Neuronal stem cell (in vitro differentiated cells): ENCODE measurements around the gene UBE2S.
"Not testable (repeated sequence)": the region's sequence is repeated elsewhere in the genome, so short reads cannot be mapped to it uniquely, and the experiment has no call there.

ENCODE experiments used
- DNase-seq: peaks from one replicate; pipeline ENCODE4 v3.0.0-alpha.2; 2013; ENCODE audit warnings: low spot score
- H2AFZ ChIP-seq: one replicate; pipeline ENCODE4 v1.6.1; 2013; ENCODE audit warnings: mild to moderate bottlenecking, low read length, inconsistent platforms
- H2AK5ac ChIP-seq: 2 replicates; pipeline ENCODE4 v1.6.1; 2013; ENCODE audit warnings: low read depth, mild to moderate bottlenecking, inconsistent platforms, low read length, moderate library complexity, mixed read lengths
- H2BK120ac ChIP-seq: 2 replicates; pipeline ENCODE4 v1.6.1; 2013; ENCODE audit warnings: low read depth, mild to moderate bottlenecking, inconsistent platforms, low read length, moderate library complexity, mixed read lengths
- H2BK12ac ChIP-seq: one replicate; pipeline ENCODE4 v1.6.1; 2013; ENCODE audit warnings: low read length, inconsistent platforms
- H2BK15ac ChIP-seq: 2 replicates; pipeline ENCODE4 v1.6.1; 2013; ENCODE audit warnings: mild to moderate bottlenecking, low read length, inconsistent platforms, mixed read lengths
- H2BK5ac ChIP-seq: one replicate; pipeline ENCODE4 v1.6.1; 2013; ENCODE audit warnings: inconsistent platforms, mild to moderate bottlenecking, low read length, moderate library complexity
- H3K14ac ChIP-seq: one replicate; pipeline ENCODE4 v1.6.1; 2013; ENCODE audit warnings: low read length, inconsistent platforms
- H3K18ac ChIP-seq: 2 replicates; pipeline ENCODE4 v1.6.1; 2013; ENCODE audit warnings: low read length, inconsistent platforms
- H3K23ac ChIP-seq: 2 replicates; pipeline ENCODE4 v1.6.1; 2013; ENCODE audit warnings: low read depth, mild to moderate bottlenecking, mixed read lengths, low read length, inconsistent platforms; ENCODE audit not compliant: poor library complexity
- H3K27ac ChIP-seq: replicated peaks from 3 replicates; pipeline ENCODE4 v1.5.1; 2013; ENCODE audit warnings: low read length, inconsistent platforms
- H3K27me3 ChIP-seq, 3 experiments: 2 replicates each; pipeline ENCODE4 v1.6.1; 2013; ENCODE audit warnings: low read length in 3 of 3, mild to moderate bottlenecking in 2 of 3, inconsistent platforms in 1 of 3, low read depth in 1 of 3, mixed read lengths in 1 of 3, moderate library complexity in 1 of 3; ENCODE audit not compliant: control insufficient read depth in 3 of 3, insufficient read depth in 3 of 3
- H3K36me3 ChIP-seq, 2 donors: replicated peaks in 1 of 2; 2 replicates each; pipeline ENCODE4 v1.6.1; 2013; ENCODE audit warnings: low read length in 2 of 2; ENCODE audit not compliant: control insufficient read depth in 2 of 2, insufficient read depth in 2 of 2
- H3K4ac ChIP-seq: 2 replicates; pipeline ENCODE4 v1.6.1; 2013; ENCODE audit warnings: inconsistent platforms, mild to moderate bottlenecking, low read length, moderate library complexity
- H3K4me1 ChIP-seq, 2 donors: 1 replicate in 1 of 2; 2 replicates in 1 of 2; pipeline ENCODE4 v1.6.1; 2013; ENCODE audit warnings: low read length in 2 of 2, low read depth in 1 of 2; ENCODE audit not compliant: control insufficient read depth in 2 of 2, insufficient read depth in 1 of 2
- H3K4me2 ChIP-seq: one replicate; pipeline ENCODE4 v1.6.1; 2013; ENCODE audit warnings: mild to moderate bottlenecking, low read length, inconsistent platforms; ENCODE audit not compliant: insufficient read depth, poor library complexity, severe bottlenecking
- H3K4me3 ChIP-seq, 2 donors: 2 replicates each; pipeline ENCODE4 v1.5.1; 2013; ENCODE audit warnings: low read length in 2 of 2, mild to moderate bottlenecking in 2 of 2, inconsistent platforms in 1 of 2, moderate library complexity in 1 of 2
- H3K79me1 ChIP-seq: one replicate; pipeline ENCODE4 v1.6.1; 2013; ENCODE audit warnings: low read depth, mild to moderate bottlenecking, inconsistent platforms, low read length, moderate library complexity
- H3K9ac ChIP-seq: one replicate; pipeline ENCODE4 v1.6.1; 2013; ENCODE audit warnings: mild to moderate bottlenecking, low read depth, low read length, inconsistent platforms; ENCODE audit not compliant: poor library complexity
- H3K9me3 ChIP-seq, 2 donors: replicated peaks in 1 of 2; 2 replicates each; pipeline versions ENCODE3 to v1.6.1; 2013; ENCODE audit warnings: low read length in 2 of 2, mild to moderate bottlenecking in 2 of 2, inconsistent platforms in 1 of 2, low read depth in 1 of 2, mixed read lengths in 1 of 2, moderate library complexity in 1 of 2; ENCODE audit not compliant: control insufficient read depth in 2 of 2, insufficient read depth in 1 of 2
- H4K8ac ChIP-seq: one replicate; pipeline ENCODE4 v1.6.1; 2013; ENCODE audit warnings: low read depth, mild to moderate bottlenecking, inconsistent platforms, low read length, moderate library complexity
- H4K91ac ChIP-seq: one replicate; pipeline ENCODE4 v1.6.1; 2013; ENCODE audit warnings: low read length, low read depth, mild to moderate bottlenecking, inconsistent platforms; ENCODE audit not compliant: poor library complexity
- WGBS, 2 donors: extraction: QIAGEN DNeasy Blood & Tissue Kit; methylation state at CpG; one replicate each; pipeline ENCODE4 v1.1.7; 2013; ENCODE audit warnings: missing lambda C conversion rate in 2 of 2, mixed read lengths in 1 of 2; ENCODE audit not compliant: insufficient read length in 2 of 2, insufficient replicate concordance in 1 of 2; ENCODE audit errors: extremely low coverage in 2 of 2; 5-methylcytosine and 5-hydroxymethylcytosine counted together

UBE2S gene

DNA sequence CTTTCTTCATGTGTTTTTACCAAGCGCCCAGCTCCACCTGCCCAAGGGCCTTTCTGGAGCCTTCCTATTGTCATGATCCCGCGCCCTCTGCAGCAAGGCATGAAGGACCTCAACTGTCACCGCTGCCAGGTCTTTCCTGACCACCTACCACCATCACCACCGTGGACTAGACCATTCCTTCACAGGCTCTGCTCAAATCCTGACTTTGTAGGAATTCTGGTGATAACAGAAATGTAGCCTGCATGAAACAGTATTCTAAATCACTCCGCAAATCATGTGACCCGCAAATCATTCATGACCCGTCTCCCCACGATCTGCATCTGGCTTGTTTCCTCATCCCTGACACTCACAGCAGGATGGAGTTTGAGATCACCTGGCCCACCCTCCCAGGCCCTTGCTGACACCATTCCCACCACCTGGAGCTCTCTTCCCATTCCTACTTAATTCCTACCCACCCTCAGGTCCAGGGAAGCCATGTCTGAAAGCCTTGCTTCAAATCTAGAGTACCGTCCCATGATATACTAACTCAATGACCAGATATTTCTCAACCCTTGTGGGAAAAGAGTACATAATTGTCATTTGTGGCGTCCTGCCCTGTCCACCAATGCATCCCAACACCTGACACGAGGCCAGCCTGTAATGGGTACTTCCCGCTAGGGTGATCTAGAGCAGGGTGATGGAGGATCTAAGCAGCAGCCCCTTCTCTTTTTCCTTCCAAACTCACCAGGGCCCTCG, 1.3 kb downstream of the UBE2S start:
- Histone ChIP-seq H2BK15ac (no peak overlapping the region), H2BK5ac (peak overlapping the region; percentile 63), H3K4me2 (peak overlapping the region; percentile 86), H2AFZ (no peak overlapping the region), H2BK120ac (no peak overlapping the region), H3K23ac (no peak overlapping the region), H3K27me3 (no peaks in the 10 kb centered on the region), H3K4me3 (peak overlapping the region; percentile 76 to 98), H3K79me1 (peaks cover 15% of the 10 kb centered on the region), H3K9me3 (peaks cover 5 to 19% of the 10 kb centered on the region in 2 donors), H3K9ac (peak overlapping the region; percentile 79), H3K4ac (no peak overlapping the region), H3K14ac (no peak overlapping the region), H2AK5ac (no peak overlapping the region), H3K27ac (no peak overlapping the region), H4K91ac (no peak overlapping the region), H3K18ac (no peak overlapping the region), H2BK12ac (no peak overlapping the region), H3K4me1 (peaks cover 19 to 20% of the 10 kb centered on the region in 2 donors), H3K36me3 (peaks cover 42 to 52% of the 10 kb centered on the region in 2 donors), H4K8ac (no peak overlapping the region)
- WGBS, 2 donors = no CpG with 5 or more reads among the region's 14 CpGs
- no peak for DNase-seq

DNA sequence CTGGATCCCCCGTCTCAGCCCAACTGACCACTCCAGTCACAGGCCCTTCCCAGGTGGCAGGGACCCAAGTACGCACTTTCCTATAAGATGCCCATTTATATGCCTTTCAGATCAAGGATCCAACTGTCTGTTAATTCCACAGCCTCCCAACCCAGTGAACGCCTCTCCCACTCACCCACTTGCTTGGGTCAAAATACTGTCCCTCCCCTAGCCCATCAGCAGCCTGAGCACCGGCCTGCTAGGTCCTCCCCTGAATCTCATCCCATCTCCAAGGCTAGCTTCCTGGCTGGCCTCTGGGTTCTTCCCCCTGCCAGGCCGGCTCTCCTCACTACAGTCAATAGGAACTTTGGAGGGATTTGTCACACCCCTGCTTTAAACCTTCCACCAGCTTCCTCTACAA, 1.9 kb downstream of the UBE2S start:
- H3K4me3 ChIP-seq = peak overlapping the region; percentile 42 to 76
- peaks cover 46 to 57% of the 10 kb centered on the region in 2 donors for H3K36me3 ChIP-seq
- peaks cover 15% of the 10 kb centered on the region for H3K79me1 ChIP-seq
- H2AK5ac ChIP-seq = no peak overlapping the region
- no peak overlapping the region for H2BK12ac ChIP-seq
- peak overlapping the region; percentile 79 for H3K9ac ChIP-seq
- peak overlapping the region; percentile 86 for H3K4me2 ChIP-seq
- peaks cover 19 to 20% of the 10 kb centered on the region in 2 donors for H3K4me1 ChIP-seq
- peaks cover 5 to 17% of the 10 kb centered on the region in 2 donors for H3K9me3 ChIP-seq
- no peak overlapping the region for H3K4ac ChIP-seq
- WGBS, 2 donors = no CpG with 5 or more reads among the region's 5 CpGs
- H4K8ac ChIP-seq = no peak overlapping the region
- no peak overlapping the region for H3K18ac ChIP-seq
- no peaks in the 10 kb centered on the region for H3K27me3 ChIP-seq
- H2AFZ ChIP-seq = no peak overlapping the region
- H3K14ac ChIP-seq = no peak overlapping the region
- peak overlapping the region; percentile 61 for H2BK120ac ChIP-seq
- H3K27ac ChIP-seq = no peak overlapping the region
- no peak overlapping the region for H2BK15ac ChIP-seq
- no peak for DNase-seq
- peak overlapping the region; percentile 63 for H2BK5ac ChIP-seq
- H3K23ac ChIP-seq = peak overlapping the region; percentile 23
- H4K91ac ChIP-seq = no peak overlapping the region

DNA sequence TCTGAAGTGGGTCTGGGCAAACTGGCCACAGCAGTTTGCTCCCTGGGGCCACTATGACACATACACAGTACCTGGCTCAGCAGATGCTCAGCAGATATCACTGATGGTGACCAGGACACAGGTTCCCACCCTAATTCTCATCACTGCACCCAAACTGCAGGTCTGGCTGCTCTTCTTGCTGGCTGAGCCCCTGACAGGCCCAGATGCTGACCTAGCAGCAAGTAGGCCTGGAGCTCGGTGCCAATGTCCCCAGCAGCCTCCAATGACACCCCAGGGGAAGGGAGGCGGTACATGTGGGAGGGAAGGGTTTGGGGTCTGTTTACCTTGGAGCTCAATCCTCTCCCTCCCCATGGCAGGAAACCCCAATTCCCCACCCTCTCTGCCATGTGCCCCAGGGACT, 5.1 kb downstream of the UBE2S start:
- no peak overlapping the region for H4K91ac ChIP-seq
- no peak overlapping the region for H3K27ac ChIP-seq
- H3K36me3 ChIP-seq = peaks cover 49 to 64% of the 10 kb centered on the region in 2 donors
- no peak overlapping the region for H3K18ac ChIP-seq
- H2AFZ ChIP-seq = no peak overlapping the region
- no peak overlapping the region for H3K23ac ChIP-seq
- no peak overlapping the region for H3K4ac ChIP-seq
- no peak overlapping the region for H2BK120ac ChIP-seq
- H3K14ac ChIP-seq = no peak overlapping the region
- no peak overlapping the region for H2BK12ac ChIP-seq
- H3K79me1 ChIP-seq = peaks cover 15% of the 10 kb centered on the region
- H3K4me2 ChIP-seq = no peak overlapping the region
- H3K9ac ChIP-seq = peak overlapping the region; percentile 7
- H3K4me1 ChIP-seq = peaks cover 15% of the 10 kb centered on the region in 2 donors
- no peak overlapping the region for H2BK5ac ChIP-seq
- WGBS, 2 donors = no CpG with 5 or more reads among the region's 2 CpGs
- H2BK15ac ChIP-seq = no peak overlapping the region
- DNase-seq = no peak
- no peak overlapping the region for H2AK5ac ChIP-seq
- H4K8ac ChIP-seq = no peak overlapping the region
- H3K4me3 ChIP-seq = no peak overlapping the region
- H3K9me3 ChIP-seq = no peaks in the 10 kb centered on the region
- H3K27me3 ChIP-seq = no peaks in the 10 kb centered on the region

DNA sequence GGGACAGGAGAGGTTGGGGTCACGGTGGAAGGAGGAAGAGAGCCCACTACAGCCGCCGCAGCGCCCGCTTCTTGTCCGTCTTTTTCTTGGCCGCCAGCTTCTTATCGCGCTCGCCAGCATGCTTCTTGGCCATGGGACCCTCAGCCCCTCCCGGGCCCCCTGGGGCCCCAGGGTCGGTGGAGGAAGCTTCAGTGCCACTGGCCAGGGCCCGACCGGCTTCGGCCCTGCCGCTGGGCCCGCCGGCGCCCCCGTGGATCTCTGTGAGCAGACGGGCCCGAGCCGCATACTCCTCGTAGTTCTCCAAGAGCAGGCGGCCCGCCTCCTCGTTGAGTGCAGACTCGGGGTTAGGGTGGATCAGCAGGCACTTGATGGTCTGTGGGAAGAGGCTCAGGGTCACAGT, 6.2 kb downstream of the UBE2S start:
- not testable (repeated sequence) for H3K14ac ChIP-seq, H4K8ac ChIP-seq, H2BK5ac ChIP-seq, H3K27me3 ChIP-seq, H2BK120ac ChIP-seq, H3K23ac ChIP-seq, H3K4ac ChIP-seq, H3K18ac ChIP-seq, DNase-seq, H3K9ac ChIP-seq, H4K91ac ChIP-seq, H2BK15ac ChIP-seq, H2BK12ac ChIP-seq, H3K4me3 ChIP-seq, H2AFZ ChIP-seq, H3K9me3 ChIP-seq, H3K4me2 ChIP-seq, H3K27ac ChIP-seq, H2AK5ac ChIP-seq
- H3K36me3 ChIP-seq = peaks cover 47 to 58% of the 10 kb centered on the region in 2 donors
- no CpG with 5 or more reads among the region's 28 CpGs for WGBS, 2 donors
- peaks cover 13% of the 10 kb centered on the region for H3K79me1 ChIP-seq
- peaks cover 10 to 11% of the 10 kb centered on the region in 2 donors for H3K4me1 ChIP-seq
